T-helper 17 cell (primary cell): ENCODE data around the gene PSMC3IP. TPM values are rescaled to one million over a fixed set of nuclear protein-coding genes. Genes with fewer than 3 reads are reported as not detected.
"Not testable (repeated sequence)": the region's sequence is repeated elsewhere in the genome, so short reads cannot be mapped to it uniquely, and the experiment has no call there.

Source experiments
- ATAC-seq: fragments of 150-1000 bp; cut with Tn5 transposase; 2 replicates; pipeline ENCODE4 v1.10.0; 2021; ENCODE audit warnings: mild to moderate bottlenecking, moderate library complexity
- DNase-seq, 3 donors: peaks; one replicate each; pipeline versions ENCODE4 v3.0.0 to v3.0.0-alpha.2; 2020 to 2021
- H3K9me3 ChIP-seq: one replicate; pipeline ENCODE4 v1.7.0; 2013; ENCODE audit warnings: low read length, mild to moderate bottlenecking; ENCODE audit not compliant: control insufficient read depth, poor library complexity, severe bottlenecking
- H3K27ac Mint-ChIP-seq: one replicate; pipeline ENCODE4 v1.8.0; 2022; ENCODE audit warnings: mild to moderate bottlenecking, moderate library complexity, mixed read lengths
- H3K27me3 Mint-ChIP-seq: one replicate; pipeline ENCODE4 v1.8.0; 2022; ENCODE audit warnings: mixed read lengths
- H3K36me3 Mint-ChIP-seq: one replicate; pipeline ENCODE4 v1.8.0; 2022; ENCODE audit warnings: low read depth, mixed read lengths
- H3K4me1 Mint-ChIP-seq: one replicate; pipeline ENCODE4 v1.8.0; 2022; ENCODE audit warnings: mild to moderate bottlenecking, mixed read lengths
- H3K4me3 Mint-ChIP-seq: one replicate; pipeline ENCODE4 v1.8.0; 2022; ENCODE audit warnings: mild to moderate bottlenecking, moderate library complexity, mixed read lengths
- total RNA-seq, 4 donors: library from RNA in 2 of 4; stranded (reverse) in 2 of 4; gene quantifications; one replicate each; pipeline ENCODE4 v1.2.3 and lab custom pipeline; 2022 to 2026

The PSMC3IP gene
- total RNA-seq, 2 donors from 2014 or later = 2.4 to 2.6 TPM

GRCh38 chr17:42548993-42549755 is 28.4 kb downstream of the PSMC3IP start:
- Mint-ChIP-seq H3K4me1 (peaks cover 14% of the 10 kb centered on the region), H3K4me3 (peak overlapping the region; percentile 47), H3K36me3 (peaks cover 2% of the 10 kb centered on the region), H3K27me3 (no peaks in the 10 kb centered on the region), H3K27ac (no peak overlapping the region)
- DNase-seq (no peak), ATAC-seq (no peak)
- no peaks in the 10 kb centered on the region for H3K9me3 ChIP-seq

- Mint-ChIP-seq H3K36me3 (peaks cover 2% of the 10 kb centered on the region), H3K27me3 (no peaks in the 10 kb centered on the region), H3K4me3 (peak overlapping the region; percentile 55), H3K27ac (no peak overlapping the region), H3K4me1 (peaks cover 14% of the 10 kb centered on the region)
- H3K9me3 ChIP-seq = no peaks in the 10 kb centered on the region
- ATAC-seq (peak; percentile 95), DNase-seq (peak; percentile 65 to 71 (median 66))
Observed at GRCh38 chr17:42548070-42548837, 29.3 kb downstream of the PSMC3IP start.

- no peaks in the 10 kb centered on the region for H3K9me3 ChIP-seq
- DNase-seq (no peak), ATAC-seq (no peak)
- Mint-ChIP-seq H3K27ac (no peak overlapping the region), H3K4me1 (peaks cover 14% of the 10 kb centered on the region), H3K4me3 (peak overlapping the region; percentile 55), H3K36me3 (peaks cover 2% of the 10 kb centered on the region), H3K27me3 (no peaks in the 10 kb centered on the region)
Observed at GRCh38 chr17:42547698-42548069, 29.8 kb downstream of the PSMC3IP start.

DNA sequence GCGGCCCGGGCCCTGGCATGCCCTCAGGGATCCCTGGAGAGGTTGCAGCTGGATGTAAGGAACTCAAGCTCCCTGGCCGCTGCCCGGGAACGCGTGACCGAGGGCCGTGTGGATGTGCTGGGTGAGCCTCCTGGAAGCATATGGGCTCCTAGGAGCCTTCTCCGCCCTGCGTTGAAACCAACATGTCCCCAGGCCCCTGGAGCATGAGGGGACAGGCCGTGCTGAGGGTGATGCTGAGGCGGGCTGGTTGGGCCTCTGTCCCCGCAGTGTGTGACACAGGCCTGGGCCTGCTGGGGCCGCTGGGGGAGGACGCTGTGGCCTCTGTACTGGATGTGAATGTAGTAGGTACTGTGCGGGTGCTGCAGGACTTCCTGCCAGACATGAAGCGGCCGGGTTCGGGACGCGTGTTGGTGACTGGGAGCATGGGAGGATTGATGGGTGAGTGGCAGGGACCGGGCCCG is 30.5 kb downstream of the PSMC3IP start:
- H3K4me3 Mint-ChIP-seq = peak overlapping the region; percentile 67
- no peaks in the 10 kb centered on the region for H3K9me3 ChIP-seq
- DNase-seq (no peak), ATAC-seq (no peak)
- no peaks in the 10 kb centered on the region for H3K27me3 Mint-ChIP-seq
- no peak overlapping the region for H3K27ac Mint-ChIP-seq
- peaks cover 14% of the 10 kb centered on the region for H3K4me1 Mint-ChIP-seq
- H3K36me3 Mint-ChIP-seq = peaks cover 2% of the 10 kb centered on the region

DNA sequence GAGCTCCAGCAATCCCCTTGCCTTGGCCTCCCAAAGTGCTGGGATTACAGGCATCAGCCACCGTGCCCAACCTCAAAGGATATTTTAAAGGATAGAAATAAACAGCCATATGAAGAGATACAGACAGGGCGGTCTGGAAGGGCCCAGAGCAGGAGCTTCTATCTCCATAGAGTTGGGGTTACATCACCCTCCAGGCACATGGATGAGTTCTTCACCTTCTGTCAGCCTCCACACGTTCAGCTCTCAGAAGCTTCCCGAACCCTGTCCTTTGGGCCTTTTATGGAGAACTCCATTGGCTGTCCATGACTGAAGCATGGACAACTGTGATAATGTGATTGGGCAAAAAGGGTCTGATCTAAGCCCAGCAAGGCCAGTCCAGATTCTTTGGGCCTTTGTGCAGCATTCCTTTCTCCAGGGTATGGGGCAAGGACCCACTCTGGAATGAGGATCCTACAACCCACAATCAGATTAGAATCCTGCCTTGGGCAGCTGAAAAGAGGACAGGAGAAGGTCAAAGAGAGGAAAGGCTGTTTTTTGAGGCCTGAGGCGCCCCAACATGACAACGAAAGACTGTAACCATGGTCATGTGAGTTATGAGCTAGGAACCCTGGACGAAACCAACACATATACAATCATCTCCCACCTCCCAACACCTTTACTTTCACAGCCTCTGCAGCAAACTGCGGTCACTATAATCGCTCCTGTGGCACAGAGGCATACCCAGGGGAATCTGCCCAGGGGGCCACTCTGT is 31.6 kb downstream of the PSMC3IP start:
- H3K4me1 Mint-ChIP-seq = peaks cover 19% of the 10 kb centered on the region
- H3K27ac Mint-ChIP-seq, H3K4me3 Mint-ChIP-seq, DNase-seq, H3K27me3 Mint-ChIP-seq, ATAC-seq, H3K36me3 Mint-ChIP-seq, H3K9me3 ChIP-seq: not testable (repeated sequence)

- H3K27me3 Mint-ChIP-seq = no peaks in the 10 kb centered on the region
- no peaks in the 10 kb centered on the region for H3K36me3 Mint-ChIP-seq
- DNase-seq (no peak), ATAC-seq (no peak)
- no peaks in the 10 kb centered on the region for H3K9me3 ChIP-seq
- peaks cover 20% of the 10 kb centered on the region for H3K4me1 Mint-ChIP-seq
- no peak overlapping the region for H3K4me3 Mint-ChIP-seq
- H3K27ac Mint-ChIP-seq = no peak overlapping the region
Observed at GRCh38 chr17:42544874-42545283, 32.6 kb downstream of the PSMC3IP start.

- H3K27ac Mint-ChIP-seq = no peak overlapping the region
- no peak overlapping the region for H3K4me3 Mint-ChIP-seq
- no peak for ATAC-seq
- no peak for DNase-seq
- H3K4me1 Mint-ChIP-seq = peaks cover 17% of the 10 kb centered on the region
- no peaks in the 10 kb centered on the region for H3K9me3 ChIP-seq
- no peaks in the 10 kb centered on the region for H3K27me3 Mint-ChIP-seq
- H3K36me3 Mint-ChIP-seq = no peaks in the 10 kb centered on the region
Observed at GRCh38 chr17:42543190-42544079, 34.1 kb downstream of the PSMC3IP start.

- Mint-ChIP-seq H3K27ac (peak overlapping the region; percentile 39), H3K4me3 (peak overlapping the region; percentile 60), H3K4me1 (peaks cover 21% of the 10 kb centered on the region), H3K27me3 (no peaks in the 10 kb centered on the region), H3K36me3 (no peaks in the 10 kb centered on the region)
- DNase-seq (no peak), ATAC-seq (peak; percentile 23)
- no peaks in the 10 kb centered on the region for H3K9me3 ChIP-seq
Observed at GRCh38 chr17:42541041-42541833, 36.3 kb downstream of the PSMC3IP start.

DNA sequence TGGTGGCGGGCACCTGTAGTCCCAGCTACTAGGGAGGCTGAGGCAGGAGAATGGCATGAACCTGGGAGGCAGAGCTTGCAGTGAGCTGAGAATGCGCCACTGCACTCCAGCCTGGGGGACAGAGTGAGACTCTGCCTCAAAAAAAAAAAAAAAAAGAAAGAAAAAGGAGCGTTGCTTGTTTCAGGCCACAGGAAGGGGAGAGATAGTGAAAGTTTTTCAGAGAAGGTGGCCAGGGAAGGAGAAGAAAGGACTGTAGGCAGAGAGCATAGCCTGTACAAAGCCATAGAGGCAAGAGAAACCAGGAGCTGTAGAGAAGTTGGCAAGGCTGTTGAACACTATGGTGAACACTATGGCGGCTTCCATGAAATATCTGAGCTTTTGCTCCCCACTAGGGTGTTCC is 37.0 kb downstream of the PSMC3IP start:
- H3K4me3 Mint-ChIP-seq = peak overlapping the region; percentile 41
- H3K36me3 Mint-ChIP-seq, ATAC-seq, DNase-seq, H3K27me3 Mint-ChIP-seq, H3K9me3 ChIP-seq: not testable (repeated sequence)
- peak overlapping the region; percentile 39 for H3K27ac Mint-ChIP-seq
- H3K4me1 Mint-ChIP-seq = peaks cover 24% of the 10 kb centered on the region

DNA sequence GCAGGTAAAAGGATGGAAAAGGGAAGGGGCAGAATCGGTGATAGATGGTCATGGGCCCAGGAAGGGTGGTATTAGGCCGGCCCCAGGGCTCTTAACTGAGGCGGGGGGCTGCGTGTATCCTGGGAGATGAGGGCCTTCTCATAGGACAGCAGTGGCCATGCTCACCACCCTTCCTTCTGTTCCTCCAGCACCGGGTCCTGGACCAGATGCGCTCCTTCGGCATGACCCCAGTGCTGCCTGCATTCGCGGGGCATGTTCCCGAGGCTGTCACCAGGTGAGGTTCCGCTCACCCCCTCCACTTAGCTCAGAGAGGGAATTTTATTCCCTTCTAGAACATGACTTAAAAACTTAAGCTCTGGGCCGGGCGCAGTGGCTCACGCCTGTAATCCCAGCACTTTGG is 39.0 kb downstream of the PSMC3IP start:
- peak overlapping the region; percentile 84 for H3K4me3 Mint-ChIP-seq
- peaks cover 28% of the 10 kb centered on the region for H3K4me1 Mint-ChIP-seq
- no peaks in the 10 kb centered on the region for H3K9me3 ChIP-seq
- H3K27me3 Mint-ChIP-seq = peaks cover 3% of the 10 kb centered on the region
- no peak overlapping the region for H3K27ac Mint-ChIP-seq
- DNase-seq = no peak
- no peaks in the 10 kb centered on the region for H3K36me3 Mint-ChIP-seq
- no peak for ATAC-seq

DNA sequence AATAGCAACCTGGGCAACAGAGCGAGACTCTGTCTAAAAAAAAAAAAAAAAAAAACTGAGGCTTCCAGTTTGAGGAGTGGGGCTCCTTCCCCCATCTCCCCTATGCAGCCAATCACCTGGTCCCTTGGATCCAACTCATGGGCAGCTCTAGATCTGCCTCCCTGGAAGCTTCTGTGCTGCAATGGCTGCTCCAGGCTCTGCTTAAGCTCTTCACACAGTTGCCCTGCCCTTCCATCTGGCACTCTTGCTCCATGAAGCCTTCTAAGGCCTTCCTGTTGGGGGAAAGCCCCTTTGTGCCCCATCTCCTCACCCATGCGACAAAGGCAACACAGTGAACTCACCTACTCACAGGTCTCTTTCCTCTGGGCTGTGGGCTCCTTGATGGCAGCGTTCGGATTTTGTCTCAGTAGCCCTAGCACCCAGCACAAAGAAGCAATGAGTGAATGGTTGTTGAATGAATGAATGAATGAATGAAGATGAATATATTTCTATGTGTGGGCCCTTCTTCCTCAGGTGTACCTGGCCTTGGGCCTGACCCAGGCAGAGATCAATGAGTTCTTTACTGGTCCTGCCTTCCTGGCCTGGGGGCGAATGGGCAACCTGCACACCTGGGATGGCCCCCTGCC is 39.6 kb downstream of the PSMC3IP start:
- H3K4me1 Mint-ChIP-seq = peaks cover 30% of the 10 kb centered on the region

More for the DNA sequence above, 39.6 kb downstream of the PSMC3IP start:
- H3K27me3 Mint-ChIP-seq = peaks cover 5% of the 10 kb centered on the region
- peak overlapping the region; percentile 84 for H3K4me3 Mint-ChIP-seq
- no peak overlapping the region for H3K27ac Mint-ChIP-seq
- ATAC-seq (no peak), DNase-seq (no peak)
- no peaks in the 10 kb centered on the region for H3K9me3 ChIP-seq
- H3K36me3 Mint-ChIP-seq = no peaks in the 10 kb centered on the region
